Measurements from ENCODE around the gene GRM7.

- no peak for TF ChIP-seq CTCF (IDR thresholded peaks at IDR 0.05)
- TF ChIP-seq POLR2A (IDR thresholded peaks at IDR 0.05): no peak
- TF ChIP-seq POLR2AphosphoS5 (IDR thresholded peaks at IDR 0.05): no peak
These were observed 225.5 kb downstream of the GRM7 start for GRCh38 chr3:7086417-7086816.
